Stomach (tissue), 9 donors: ENCODE measurements around the gene CD9. TPM values are rescaled to one million over a fixed set of nuclear protein-coding genes. Genes with fewer than 3 reads are reported as not detected.
A peak's percentile ranks its signal among the peaks of the same experiment; 100 is the strongest.

Experiments used
- DNase-seq, 2 donors: peaks; one replicate each; pipeline versions ENCODE4 v3.0.0 to v3.0.0-alpha.2; 2013 to 2019
- H3K27ac ChIP-seq, 5 donors: fragments of 200-600 bp in 4 of 5; sonication (generic) in 4 of 5; one replicate each; pipeline ENCODE4 v1.5.1; 2013 to 2019; ENCODE audit warnings: mild to moderate bottlenecking in 1 of 5, moderate library complexity in 1 of 5
- H3K27me3 ChIP-seq, 3 donors: fragments of 200-600 bp; sonication (generic); one replicate each; pipeline ENCODE4 v1.5.1; 2017 to 2019; ENCODE audit warnings: mixed run types in 1 of 3
- H3K36me3 ChIP-seq, 4 donors: fragments of 200-600 bp; sonication (generic); 1 replicate in 3 of 4; 2 replicates in 1 of 4; pipeline ENCODE4 v1.5.1; 2016 to 2019
- H3K4me1 ChIP-seq, 4 donors: fragments of 200-600 bp; sonication (generic); one replicate each; pipeline ENCODE4 v1.5.1; 2016 to 2019
- H3K4me3 ChIP-seq, 4 donors: fragments of 200-600 bp; sonication (generic) in 3 of 4; one replicate each; pipeline ENCODE4 v1.5.1; 2016 to 2019; ENCODE audit warnings: mild to moderate bottlenecking in 1 of 4
- H3K9me3 ChIP-seq, 4 donors: fragments of 200-600 bp; sonication (generic); one replicate each; pipeline ENCODE4 v1.5.1; 2016 to 2019
- CTCF ChIP-seq, 7 experiments: fragments of 450-650 bp in 4 of 7; fragments of 200-600 bp in 3 of 7; sonication (generic) in 3 of 7; IDR thresholded peaks; one replicate each; pipeline ENCODE4 v1.5.1; 2016 to 2019; ENCODE audit warnings: antibody characterized with exemption in 7 of 7, control low read depth in 2 of 7, mild to moderate bottlenecking in 1 of 7
- EP300 ChIP-seq: sonication (generic); formaldehyde crosslinking; IDR thresholded peaks from one replicate; pipeline ENCODE4 v1.6.1; 2017; ENCODE audit warnings: antibody characterized with exemption
- POLR2A ChIP-seq, 4 donors: fragments of 450-650 bp; IDR thresholded peaks; one replicate each; pipeline ENCODE4 v1.6.1; 2016; ENCODE audit warnings: antibody characterized with exemption in 4 of 4, control low read depth in 2 of 4, mild to moderate bottlenecking in 1 of 4, moderate library complexity in 1 of 4
- POLR2AphosphoS5 ChIP-seq, 3 donors: sonication (generic); formaldehyde crosslinking; IDR thresholded peaks; one replicate each; pipeline ENCODE4 v1.6.1; 2016; ENCODE audit warnings: antibody characterized with exemption in 3 of 3
- WGBS, 5 donors: extraction: QIAGEN DNeasy Blood & Tissue Kit in 3 of 5; methylation state at CpG; one replicate each; pipeline versions ENCODE4 v1.1.5 to v1.1.7; 2013 to 2018; 5-methylcytosine and 5-hydroxymethylcytosine counted together
- intact Hi-C: fragments of 100-400 bp; cut with DNase I; formaldehyde crosslinking; loops from one replicate; pipeline ENCODE4 v1.15.1; 2023; ENCODE audit warnings: low total_unique reads
- polyA plus RNA-seq, 3 donors: library from polyadenylated mRNA; stranded (reverse); fragments of 200-250 nt; gene quantifications; one replicate each; pipeline ENCODE4 v1.2.3, GENCODE V29; 2013
- total RNA-seq, 5 donors: library from RNA; depleted of rRNA; stranded (reverse); fragments of >200 nt; gene quantifications; one replicate each; pipeline versions ENCODE4 v1.1.0 to v1.2.3, GENCODE V29; 2014 to 2016
- donor health status: healthy with polysubstance abuse.
- donor health status: Bipolar disorder and iron deficiency.
- donor health status: healthy.

Gene CD9
- total and polyA plus RNA-seq, 8 donors, result 51.0 to 421 (median 139) TPM

GRCh38 chr12:6226002-6226678 is 25.9 kb downstream of the CD9 start:
- peak; percentile 95 for TF ChIP-seq EP300
- TF ChIP-seq POLR2A (IDR thresholded peaks at IDR 0.05), result no peak
- TF ChIP-seq POLR2AphosphoS5 (IDR thresholded peaks at IDR 0.05), result peak in 2 of 3 donors; percentile 58 to 96
- intact Hi-C loops, result no loop called here
- no peak overlapping the region for H3K4me3 ChIP-seq
- H3K4me1 ChIP-seq, result peaks cover 81 to 100% (median 97%) of the 10 kb centered on the region in 4 donors
- peak; percentile 79 to 91 for DNase-seq
- 6 to 22% (median 13%) methylated on average over 12 of the region's 12 CpGs for WGBS, 5 donors
- H3K9me3 ChIP-seq, result no peaks in the 10 kb centered on the region
- H3K27ac ChIP-seq, result peak overlapping the region; percentile 43 to 99 (median 90)
- peaks cover 0 to 19% (median 4%) of the 10 kb centered on the region in 4 donors for H3K36me3 ChIP-seq
- no peaks in the 10 kb centered on the region for H3K27me3 ChIP-seq

- H3K36me3 ChIP-seq, result peaks cover 0 to 19% (median 4%) of the 10 kb centered on the region in 4 donors
- peak in 1 of 2 donors; percentile 69 for DNase-seq
- intact Hi-C loops, result no loop called here
- H3K4me3 ChIP-seq, result no peak overlapping the region
- TF ChIP-seq CTCF (IDR thresholded peaks at IDR 0.05), result no peak
- H3K27me3 ChIP-seq, result no peaks in the 10 kb centered on the region
- 27 to 56% (median 36%) methylated on average over 10 of the region's 10 CpGs for WGBS, 5 donors
- H3K27ac ChIP-seq, result peak overlapping the region; percentile 43 to 99 (median 90)
- H3K9me3 ChIP-seq, result no peaks in the 10 kb centered on the region
- H3K4me1 ChIP-seq, result peaks cover 81 to 100% (median 97%) of the 10 kb centered on the region in 4 donors
Observed at GRCh38 chr12:6226679-6227051, 26.5 kb downstream of the CD9 start.

- WGBS, 5 donors, result 28 to 50% (median 34%) methylated on average over 8 to 9 of the region's 9 CpGs
Observed at GRCh38 chr12:6228535-6229223, 28.5 kb downstream of the CD9 start.

GRCh38 chr12:6229224-6230218 is 29.3 kb downstream of the CD9 start:
- 27 to 32% (median 28%) methylated on average over 24 of the region's 24 CpGs for WGBS, 5 donors
- Histone ChIP-seq H3K9me3 (no peaks in the 10 kb centered on the region), H3K4me3 (peak overlapping the region in 1 of 4 donors; percentile 8), H3K4me1 (peaks cover 77 to 100% (median 95%) of the 10 kb centered on the region in 4 donors), H3K27me3 (no peaks in the 10 kb centered on the region), H3K27ac (peak overlapping the region; percentile 84 to 99 (median 90)), H3K36me3 (peaks cover 3 to 37% (median 8%) of the 10 kb centered on the region in 4 donors)
- TF ChIP-seq EP300 (peak; percentile 54), POLR2A (IDR thresholded peaks at IDR 0.05) (no peak), POLR2AphosphoS5 (IDR thresholded peaks at IDR 0.05) (peak; percentile 71 to 85 (median 79)), CTCF (IDR thresholded peaks at IDR 0.05) (no peak)
- intact Hi-C loops, result no loop called here
- peak; percentile 57 to 88 for DNase-seq

More at GRCh38 chr12:6228535-6229223, 28.5 kb downstream of the CD9 start:
- intact Hi-C loops, result no loop called here
- peak overlapping the region; percentile 79 to 99 (median 90) for H3K27ac ChIP-seq
- no peaks in the 10 kb centered on the region for H3K27me3 ChIP-seq
- H3K9me3 ChIP-seq, result no peaks in the 10 kb centered on the region
- TF ChIP-seq POLR2AphosphoS5 (IDR thresholded peaks at IDR 0.05) (peak in 1 of 3 donors; percentile 10), CTCF (IDR thresholded peaks at IDR 0.05) (no peak), POLR2A (IDR thresholded peaks at IDR 0.05) (no peak), EP300 (peak; percentile 55)
- H3K4me1 ChIP-seq, result peaks cover 86 to 100% (median 98%) of the 10 kb centered on the region in 4 donors
- peak in 1 of 2 donors; percentile 80 for DNase-seq
- H3K36me3 ChIP-seq, result peaks cover under 1 to 31% (median 5%) of the 10 kb centered on the region in 4 donors
- H3K4me3 ChIP-seq, result no peak overlapping the region
